NCI-H345 (cell line): Measurements from ENCODE around the gene STK17A.
"Not testable (repeated sequence)": the region's sequence is repeated elsewhere in the genome, so short reads cannot be mapped to it uniquely, and the experiment has no call there.

Source experiments
- DNase-seq: peaks from one replicate; lab custom pipeline; 2025; lab: John Stamatoyannopoulos, UW

STK17A gene

GRCh38 chr7:43658718-43659548, 76.0 kb downstream of the STK17A start:
- no peak for DNase-seq

DNA sequence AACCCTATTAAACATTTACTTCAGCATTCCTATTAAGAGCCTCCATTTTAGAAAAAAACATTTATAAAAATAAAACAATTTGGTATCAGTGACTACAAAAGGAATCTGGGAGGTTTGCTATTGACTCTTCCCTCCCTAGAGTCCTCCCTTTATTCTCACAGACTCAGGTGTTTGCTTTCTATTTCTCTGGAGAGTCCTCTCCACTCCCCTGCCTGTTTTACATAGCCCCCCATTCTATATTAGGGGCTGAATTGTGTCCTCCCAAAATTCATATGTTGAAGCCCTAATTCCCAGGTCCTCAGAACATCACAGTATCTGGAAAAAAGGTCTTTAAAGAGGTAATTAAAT, 76.6 kb downstream of the STK17A start:
- no peak for DNase-seq

- no peak for DNase-seq
Measured at GRCh38 chr7:43660141-43660540, 77.2 kb downstream of the STK17A start.

GRCh38 chr7:43664681-43665080, 81.8 kb downstream of the STK17A start:
- no peak for DNase-seq

DNA sequence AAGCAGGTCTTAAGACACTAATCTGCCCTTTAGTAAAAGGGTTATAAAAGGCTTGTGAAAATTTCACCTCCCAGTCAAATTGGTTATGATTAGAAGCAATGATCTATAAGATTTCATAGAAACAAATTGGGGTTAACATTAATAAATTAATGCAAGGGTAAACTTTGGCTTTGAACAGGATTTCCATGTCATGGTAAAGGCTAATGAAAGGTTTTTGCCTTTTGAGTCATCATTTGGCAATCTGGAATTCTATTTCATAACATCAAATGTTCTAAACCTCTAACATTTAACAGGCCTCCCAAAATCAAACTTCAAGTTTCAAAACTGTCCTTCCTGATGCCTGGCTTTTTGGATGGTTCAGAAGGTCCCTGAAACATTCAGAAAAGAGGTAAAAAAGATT, 84.0 kb downstream of the STK17A start:
- DNase-seq: no peak

- DNase-seq: no peak
Measured at GRCh38 chr7:43668035-43668434, 85.1 kb downstream of the STK17A start.

- DNase-seq: no peak
Measured at GRCh38 chr7:43669286-43670081, 86.6 kb downstream of the STK17A start.

DNA sequence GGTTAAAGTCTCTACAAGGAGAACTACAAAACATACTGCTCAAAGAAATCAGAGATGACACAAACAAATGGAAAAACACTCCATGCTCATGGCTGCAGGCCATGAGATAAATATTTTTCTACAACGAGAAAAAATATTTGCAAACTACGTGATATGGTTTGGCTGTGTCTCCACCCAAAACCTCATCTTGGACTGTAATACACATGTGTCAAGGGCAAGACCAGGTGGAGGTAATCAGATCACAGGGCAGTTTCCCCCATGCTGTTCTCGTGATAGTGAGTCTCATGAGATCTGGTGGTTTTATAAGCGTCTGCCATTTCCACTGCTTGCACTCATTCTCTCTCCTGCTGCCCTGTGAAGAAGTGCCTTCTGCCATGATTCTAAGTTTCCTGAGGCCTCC, 88.6 kb downstream of the STK17A start:
- no peak for DNase-seq

DNA sequence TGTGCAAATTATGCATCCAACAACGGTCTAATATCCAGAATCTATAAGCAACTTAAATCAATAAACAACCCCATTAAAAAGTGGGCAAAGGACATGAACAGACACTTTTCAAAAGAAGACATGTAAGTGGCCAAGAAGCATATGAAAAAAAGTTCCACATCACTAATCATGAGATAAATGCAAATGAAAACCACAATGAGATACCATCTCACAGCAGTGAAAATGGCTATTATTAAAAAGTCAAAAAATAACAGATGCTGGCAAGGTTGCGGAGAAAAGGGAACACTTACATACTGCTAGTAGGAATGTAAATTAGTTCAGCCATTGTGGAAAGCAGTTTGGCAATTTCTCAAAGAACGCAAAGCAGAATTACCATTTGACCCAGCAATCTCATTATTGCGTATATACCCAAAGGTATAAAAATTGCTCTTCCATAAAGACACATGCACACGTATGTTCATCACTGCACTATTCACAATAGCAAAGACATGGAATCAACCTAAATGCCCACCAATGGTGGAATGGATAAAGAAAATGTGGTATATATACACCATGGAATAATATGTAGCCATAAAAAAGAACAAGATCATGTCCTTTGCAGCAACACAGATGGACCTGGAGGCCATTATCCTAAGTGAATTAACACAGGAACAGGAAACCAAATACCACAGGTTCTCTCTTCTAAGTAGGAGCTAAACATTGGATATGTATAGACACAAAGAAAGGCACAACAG, 90.5 kb downstream of the STK17A start:
- DNase-seq: not testable (repeated sequence)

DNA sequence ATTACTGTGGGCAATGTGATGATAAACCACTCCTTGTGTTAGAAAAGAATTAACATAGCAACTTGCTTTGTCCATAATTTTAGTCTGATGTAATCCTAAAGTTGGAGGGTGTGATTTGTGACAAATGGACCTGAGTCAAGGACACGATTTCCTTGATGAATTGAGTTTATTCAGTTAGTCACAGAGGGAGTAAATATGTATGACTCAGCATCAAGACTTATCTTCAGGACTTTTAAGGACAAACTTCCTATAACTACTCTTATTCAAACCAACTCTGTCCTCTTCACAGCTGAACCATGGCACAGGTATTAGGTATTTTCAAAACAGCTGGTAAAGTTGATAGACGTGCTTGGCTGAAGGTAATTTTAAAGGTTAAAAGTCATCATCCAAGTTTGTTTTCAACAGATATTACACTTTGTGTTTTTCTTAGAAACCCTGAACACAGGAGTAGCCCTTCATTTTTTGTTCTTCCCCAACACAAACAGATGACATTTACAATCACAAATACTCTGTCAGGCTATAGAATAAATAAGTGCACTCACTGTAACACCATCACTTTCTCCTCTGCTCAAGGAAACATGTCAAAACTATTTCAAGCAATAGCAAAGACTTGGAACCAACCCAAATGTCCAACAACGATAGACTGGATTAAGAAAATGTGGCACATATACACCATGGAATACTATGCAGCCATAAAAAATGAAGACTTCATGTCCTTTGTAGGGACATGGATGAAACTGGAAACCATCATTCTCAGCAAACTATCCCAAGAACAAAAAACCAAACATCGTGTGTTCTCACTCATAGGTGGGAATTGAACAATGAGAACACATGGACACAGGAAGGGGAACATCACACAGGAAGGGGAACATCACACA, 91.9 kb downstream of the STK17A start:
- no peak for DNase-seq
